Glomerular visceral epithelial cell (primary cell): Measurements from ENCODE around the gene CNDP2.
A peak's percentile ranks its signal among the peaks of the same experiment; 100 is the strongest.

Experiments used
- DNase-seq: peaks from one replicate; pipeline ENCODE4 v3.0.0-alpha.2; 2016; ENCODE audit errors: extremely low spot score

The CNDP2 gene

GRCh38 chr18:74495581-74496507, at the start of gene CNDP2:
CNDP2 (plus strand) TSS chr18:74496363; CDS start chr18:74499974, 3,611 bp downstream.
- DNase-seq: peak; percentile 99

GRCh38 chr18:74446631-74447403, 49.3 kb upstream of the CNDP2 start:
- DNase-seq: no peak

GRCh38 chr18:74447404-74448152, 48.6 kb upstream of the CNDP2 start:
- DNase-seq: no peak

GRCh38 chr18:74450626-74451025, 45.5 kb upstream of the CNDP2 start:
- no peak for DNase-seq

GRCh38 chr18:74451148-74451547, 45.0 kb upstream of the CNDP2 start:
- DNase-seq: no peak

GRCh38 chr18:74453016-74453566, 43.1 kb upstream of the CNDP2 start:
- no peak for DNase-seq

GRCh38 chr18:74453642-74454198, 42.4 kb upstream of the CNDP2 start:
- no peak for DNase-seq

GRCh38 chr18:74454279-74454751, 41.8 kb upstream of the CNDP2 start:
- no peak for DNase-seq

GRCh38 chr18:74455386-74455785, 40.8 kb upstream of the CNDP2 start:
- no peak for DNase-seq

GRCh38 chr18:74456017-74456348, 40.2 kb upstream of the CNDP2 start:
- no peak for DNase-seq

GRCh38 chr18:74456349-74457042, 39.7 kb upstream of the CNDP2 start:
- no peak for DNase-seq

- DNase-seq: no peak
These were observed 39.0 kb upstream of the CNDP2 start, which contains the start of gene DIPK1C for GRCh38 chr18:74457043-74457724. DIPK1C (minus strand) TSS chr18:74457308; CDS start chr18:74457259, 49 bp downstream.

GRCh38 chr18:74457725-74458421, 38.3 kb upstream of the CNDP2 start:
- no peak for DNase-seq

GRCh38 chr18:74459889-74460288, 36.3 kb upstream of the CNDP2 start:
- peak; percentile 6 for DNase-seq

GRCh38 chr18:74460825-74461224, 35.3 kb upstream of the CNDP2 start:
- DNase-seq: no peak

- no peak for DNase-seq
These were observed 32.9 kb upstream of the CNDP2 start for GRCh38 chr18:74463254-74463653.

GRCh38 chr18:74463983-74464382, 32.2 kb upstream of the CNDP2 start:
- no peak for DNase-seq

- DNase-seq: no peak
These were observed 30.4 kb upstream of the CNDP2 start for GRCh38 chr18:74465775-74466174.

GRCh38 chr18:74468547-74469061, 27.6 kb upstream of the CNDP2 start:
- DNase-seq: no peak
